Lower leg skin (tissue), 4 donors: Measurements from ENCODE around the gene ZNF283. TPM values are rescaled to one million over a fixed set of nuclear protein-coding genes. Genes with fewer than 3 reads are reported as not detected.
"Not testable (repeated sequence)": the region's sequence is repeated elsewhere in the genome, so short reads cannot be mapped to it uniquely, and the experiment has no call there.

Experiments
- DNase-seq, 2 donors: peaks; one replicate each; pipeline ENCODE4 v3.0.0-alpha.2; 2019; ENCODE audit warnings: low spot score in 2 of 2
- H3K4me3 ChIP-seq: fragments of 200-600 bp; sonication (generic); 2 replicates; pipeline ENCODE4 v1.5.1; 2017; ENCODE audit warnings: mild to moderate bottlenecking, low read depth; ENCODE audit not compliant: poor library complexity, severe bottlenecking
- CTCF ChIP-seq, 3 donors: fragments of 450-650 bp; IDR thresholded peaks; one replicate each; pipeline ENCODE4 v1.5.1; 2016; ENCODE audit warnings: antibody characterized with exemption in 3 of 3, mild to moderate bottlenecking in 3 of 3, moderate library complexity in 2 of 3
- POLR2A ChIP-seq, 2 donors: fragments of 450-650 bp; IDR thresholded peaks; one replicate each; pipeline ENCODE4 v1.6.1; 2016 to 2017; ENCODE audit warnings: antibody characterized with exemption in 2 of 2, mild to moderate bottlenecking in 1 of 2, moderate library complexity in 1 of 2
- WGBS, 2 donors: methylation state at CpG; one replicate each; pipeline ENCODE4 v1.1.5; 2018; 5-methylcytosine and 5-hydroxymethylcytosine counted together
- intact Hi-C: fragments of 100-400 bp; cut with DNase I; formaldehyde crosslinking; loops from one replicate; pipeline ENCODE4 v1.15.0; 2023; ENCODE audit warnings: low total_unique reads
- total RNA-seq, 4 donors: library from RNA; depleted of rRNA; stranded (reverse); fragments of >200 nt; gene quantifications; one replicate each; pipeline ENCODE4 v1.1.0, GENCODE V29; 2016

Gene ZNF283
- total RNA-seq, 4 donors from 2014 or later: 4.3 to 9.6 (median 6.3) TPM

DNA sequence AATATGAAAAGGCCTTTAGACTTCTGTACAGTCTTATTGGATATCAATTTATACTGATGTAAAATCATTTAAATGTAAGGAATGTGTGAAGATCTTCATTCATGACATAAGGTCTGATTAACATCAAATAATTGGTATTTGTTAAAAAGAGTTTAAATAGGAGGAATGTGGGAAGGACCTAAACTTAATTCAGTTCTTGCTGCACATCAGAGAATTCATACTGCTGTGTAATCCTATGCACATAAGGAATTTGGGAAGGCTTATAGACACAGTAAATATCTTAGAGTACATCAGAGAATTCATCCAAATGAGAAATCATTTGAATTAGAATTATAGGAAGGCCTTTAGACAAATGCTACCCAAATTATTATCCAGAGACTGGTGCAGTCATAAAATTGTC, 21.7 kb downstream of the ZNF283 start:
- H3K4me3 ChIP-seq: no peak overlapping the region
- TF ChIP-seq POLR2A (IDR thresholded peaks at IDR 0.05): no peak
- TF ChIP-seq CTCF (IDR thresholded peaks at IDR 0.05): no peak
- no peak for DNase-seq
- intact Hi-C loops: no loop called here

GRCh38 chr19:43858174-43858573, 31.1 kb downstream of the ZNF283 start:
- TF ChIP-seq CTCF (IDR thresholded peaks at IDR 0.05) (no peak), POLR2A (IDR thresholded peaks at IDR 0.05) (no peak)
- intact Hi-C loops: no loop called here
- no peak overlapping the region for H3K4me3 ChIP-seq
- DNase-seq: no peak
- WGBS, 2 donors: 97 to 98% methylated on average over 2 of the region's 2 CpGs

- WGBS, 2 donors: 92 to 98% methylated on average over 28 of the region's 28 CpGs
- H3K4me3 ChIP-seq, DNase-seq, intact Hi-C loops: not testable (repeated sequence)
Observed at GRCh38 chr19:43866923-43867322, 39.8 kb downstream of the ZNF283 start.

GRCh38 chr19:43872547-43873336, 45.6 kb downstream of the ZNF283 start:
- TF ChIP-seq POLR2A (IDR thresholded peaks at IDR 0.05) (no peak), CTCF (IDR thresholded peaks at IDR 0.05) (no peak)
- DNase-seq: no peak
- WGBS, 2 donors: 89 to 91% methylated on average over 5 of the region's 5 CpGs
- intact Hi-C loops: no loop called here
- no peak overlapping the region for H3K4me3 ChIP-seq

- no peak overlapping the region for H3K4me3 ChIP-seq
- no peak for TF ChIP-seq POLR2A (IDR thresholded peaks at IDR 0.05)
- no peak for TF ChIP-seq CTCF (IDR thresholded peaks at IDR 0.05)
- 87 to 94% methylated on average over 5 of the region's 5 CpGs for WGBS, 2 donors
- intact Hi-C loops: no loop called here
- no peak for DNase-seq
Observed at GRCh38 chr19:43880483-43880882, 53.4 kb downstream of the ZNF283 start.

GRCh38 chr19:43883864-43884263, 56.7 kb downstream of the ZNF283 start, which contains the start of gene ZNF404:
Gene ZNF404, minus strand, starts transcription at chr19:43883964.
- TF ChIP-seq POLR2A (IDR thresholded peaks at IDR 0.05) (no peak), CTCF (IDR thresholded peaks at IDR 0.05) (no peak)
- no peak within 1 kb of the TSS for H3K4me3 ChIP-seq
- WGBS, 2 donors: 85% methylated on average over 2 of the region's 2 CpGs
- DNase-seq: no peak
- intact Hi-C loops: no loop called here
